ENCODE data around the gene HOXC9. TPM values are rescaled to one million over a fixed set of nuclear protein-coding genes. Genes with fewer than 3 reads are reported as not detected.

HOXC9 gene
- total RNA-seq, 1 donor from 2014 or later: not detected

DNA sequence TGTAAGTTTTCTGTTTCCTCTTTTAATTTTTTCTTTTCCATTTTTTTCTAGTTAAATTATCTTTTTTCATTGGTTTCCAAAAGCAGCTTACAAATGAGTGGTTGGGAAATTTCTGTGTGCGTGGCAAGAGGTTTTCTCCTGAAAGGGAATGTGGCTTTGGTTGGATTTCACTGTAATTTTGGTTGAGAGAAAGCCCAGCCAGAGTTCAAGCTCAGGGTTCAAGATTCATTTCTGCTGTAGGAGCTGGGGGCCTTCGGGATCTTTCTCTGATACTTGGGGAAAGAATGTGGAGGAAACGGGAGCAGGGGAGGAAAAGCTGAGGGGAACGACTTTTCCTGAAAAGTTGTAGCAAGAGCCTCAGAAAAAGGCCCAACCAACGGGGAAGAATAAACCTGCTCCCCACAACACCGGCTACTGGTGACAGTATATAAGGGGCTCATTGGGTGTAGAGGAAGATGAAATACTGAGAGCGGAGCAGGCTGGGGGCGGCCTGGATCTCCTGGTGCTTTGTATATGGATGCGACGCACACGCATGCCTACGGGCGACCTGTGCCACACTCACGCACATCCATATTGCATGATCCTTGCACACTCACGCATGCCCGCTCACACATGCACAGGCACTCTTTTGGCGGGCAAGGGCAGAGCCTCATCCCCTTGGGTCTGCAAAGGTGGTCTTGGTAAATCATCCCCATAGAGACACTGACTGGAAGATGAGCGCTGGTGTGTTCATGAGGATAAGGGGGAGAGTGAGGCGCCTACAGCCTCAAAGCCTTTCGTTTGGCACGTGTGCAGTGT lies 13.1 kb upstream of the HOXC9 start:
- DNase-seq (ENCODE audit: low spot score in 2 of 2): no peak
- no peak for FAIRE-seq

- DNase-seq (ENCODE audit: low spot score in 2 of 2) (no peak), FAIRE-seq (no peak)
Measured at GRCh38 chr12:53987787-53988230, 12.2 kb upstream of the HOXC9 start.

GRCh38 chr12:53988541-53989226 lies 11.3 kb upstream of the HOXC9 start:
- DNase-seq (ENCODE audit: low spot score in 2 of 2): no peak
- FAIRE-seq: no peak

GRCh38 chr12:53989227-53990113 lies 10.5 kb upstream of the HOXC9 start:
- DNase-seq (ENCODE audit: low spot score in 2 of 2): no peak
- FAIRE-seq: no peak

DNA sequence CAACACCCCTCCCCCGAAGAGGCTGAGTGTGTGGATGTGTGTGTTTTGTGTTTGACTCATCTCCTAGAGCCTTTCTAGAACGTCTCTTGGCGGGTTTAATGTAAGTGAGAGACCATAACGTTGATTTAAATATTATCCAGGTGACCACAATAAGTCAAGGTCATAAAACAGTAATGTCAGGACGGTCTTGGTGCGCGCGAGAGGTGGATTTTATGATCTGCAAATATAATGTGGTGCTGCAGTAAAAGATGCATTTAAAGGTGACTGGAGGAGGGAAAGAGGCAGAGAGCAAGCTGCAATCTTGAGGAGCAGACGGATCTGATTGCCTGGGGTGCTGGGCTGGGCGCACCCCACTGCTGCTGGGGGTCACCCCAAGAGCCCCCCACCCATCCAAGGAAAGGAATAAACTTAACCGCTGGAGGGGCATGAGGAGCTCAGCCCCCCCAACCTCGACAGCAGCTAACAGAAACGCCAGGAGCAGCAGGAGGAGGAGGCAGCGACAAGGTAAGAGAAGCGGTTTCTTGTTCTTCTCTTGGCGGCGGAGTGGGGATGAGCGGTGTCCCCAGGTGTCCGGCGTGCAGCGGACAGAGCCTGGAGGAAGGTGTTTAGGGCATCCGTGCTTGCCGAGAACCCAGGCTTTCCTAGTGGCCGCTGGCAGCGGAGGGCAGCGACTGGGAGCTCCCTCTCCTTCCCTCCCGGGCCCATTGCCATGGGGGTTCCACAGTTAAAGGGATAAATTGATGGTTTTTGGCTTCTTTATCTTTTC lies 9.5 kb upstream of the HOXC9 start:
- FAIRE-seq: no peak
- DNase-seq (ENCODE audit: low spot score in 2 of 2): no peak

DNA sequence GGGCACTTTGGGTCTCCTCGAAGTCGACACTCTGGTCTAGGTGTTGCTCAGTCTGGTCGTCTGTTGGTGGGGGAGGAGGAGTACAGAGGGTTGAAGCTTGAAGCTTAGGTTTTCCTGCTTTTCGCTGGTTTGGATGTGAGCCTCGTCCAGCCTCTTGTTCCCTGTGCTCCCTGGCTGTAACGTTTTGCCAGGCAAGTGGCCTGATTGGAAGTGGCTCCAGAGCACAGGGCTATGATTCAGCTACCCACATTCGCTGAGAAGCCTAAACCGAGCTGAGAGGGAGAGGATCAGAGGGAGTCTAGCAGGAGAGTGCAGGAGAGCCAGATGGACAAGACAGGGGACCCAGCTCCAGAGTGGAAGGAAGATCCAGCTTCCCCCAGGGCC lies 8.9 kb upstream of the HOXC9 start:
- no peak for FAIRE-seq
- no peak for DNase-seq (ENCODE audit: low spot score in 2 of 2)

DNA sequence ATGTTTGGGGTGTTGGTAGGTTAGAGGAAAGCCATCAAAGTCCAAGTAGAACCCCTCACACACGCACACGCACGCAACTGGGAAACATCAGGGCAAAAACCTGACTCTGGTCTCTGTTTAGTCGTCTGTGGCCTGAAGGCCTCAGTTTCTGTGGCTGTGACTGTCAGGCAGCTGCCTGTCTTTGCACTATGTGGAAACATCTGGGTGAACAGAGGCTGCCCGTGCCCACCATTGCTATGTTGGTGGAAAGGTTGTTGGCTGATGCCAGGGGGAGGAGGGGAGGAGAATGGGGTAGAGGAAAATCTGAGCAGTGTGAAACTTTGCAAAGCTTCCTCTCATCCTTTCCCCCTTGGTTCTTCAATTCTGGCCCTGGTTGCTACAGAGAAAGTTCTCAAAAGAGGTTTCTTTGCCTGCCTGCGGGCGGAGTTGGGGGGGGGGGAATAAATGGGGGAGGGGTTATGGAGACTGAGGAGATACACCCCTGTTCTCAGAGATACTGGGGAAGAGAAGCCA lies 7.5 kb upstream of the HOXC9 start:
- FAIRE-seq: no peak

GRCh38 chr12:53993162-53994008 lies 6.6 kb upstream of the HOXC9 start:
- no peak for FAIRE-seq
- no peak for DNase-seq (ENCODE audit: low spot score in 2 of 2)

More for the DNA sequence above, 7.5 kb upstream of the HOXC9 start:
- DNase-seq (ENCODE audit: low spot score in 2 of 2): no peak

GRCh38 chr12:53994009-53994263 lies 6.0 kb upstream of the HOXC9 start:
- no peak for DNase-seq (ENCODE audit: low spot score in 2 of 2)
- no peak for FAIRE-seq

- no peak for DNase-seq (ENCODE audit: low spot score in 2 of 2)
- no peak for FAIRE-seq
Measured at GRCh38 chr12:53994264-53995001, 5.5 kb upstream of the HOXC9 start.

GRCh38 chr12:53995002-53995377 lies 5.0 kb upstream of the HOXC9 start:
- DNase-seq (ENCODE audit: low spot score in 2 of 2): no peak
- FAIRE-seq: no peak

DNA sequence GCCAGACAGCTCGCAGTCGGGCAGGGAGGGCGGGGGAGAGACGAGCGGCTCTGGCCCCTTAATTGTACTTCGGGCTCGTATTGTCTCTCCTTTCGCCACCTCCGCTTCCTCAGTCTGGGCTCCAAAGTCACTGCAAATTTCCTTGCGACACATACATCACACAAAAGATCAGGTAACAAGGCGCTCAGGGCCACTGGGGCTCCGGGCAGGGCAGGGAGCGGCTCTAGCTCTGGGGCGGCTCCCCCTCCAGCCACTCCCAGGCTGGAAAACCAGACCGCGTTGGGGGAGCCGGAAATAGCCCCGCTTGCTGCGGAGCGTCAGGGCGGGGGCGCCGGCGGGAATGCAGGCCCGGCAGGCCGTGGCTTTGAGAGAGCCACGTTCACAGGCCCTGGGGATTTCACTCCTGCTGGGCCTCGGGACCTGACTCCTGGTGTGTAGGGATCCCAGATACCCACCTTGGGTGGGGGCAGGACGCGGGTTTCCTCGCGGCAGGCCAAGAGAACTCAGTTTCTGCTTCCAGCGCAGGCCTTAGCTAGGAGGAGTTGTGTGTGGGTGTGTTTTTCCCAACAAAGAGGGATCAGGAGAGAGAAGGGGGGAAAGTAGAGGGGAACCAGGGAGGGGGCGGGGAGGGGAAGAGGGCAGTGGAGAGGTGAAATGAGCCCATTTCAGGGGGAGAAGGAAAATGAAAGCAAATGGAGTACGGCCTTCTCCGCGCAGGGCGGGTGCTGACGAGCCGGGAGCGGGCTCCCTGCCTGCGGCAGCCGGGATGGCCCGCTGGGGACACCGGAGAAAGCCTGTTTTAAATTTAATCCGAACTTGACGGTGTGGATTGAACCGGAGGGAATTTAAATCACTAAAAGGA lies 4.4 kb upstream of the HOXC9 start:
- FAIRE-seq (no peak), DNase-seq (ENCODE audit: low spot score in 2 of 2) (peak in 1 of 2 donors; percentile 46)

GRCh38 chr12:53996240-53997203 lies 3.4 kb upstream of the HOXC9 start:
- DNase-seq (ENCODE audit: low spot score in 2 of 2): no peak
- no peak for FAIRE-seq

DNA sequence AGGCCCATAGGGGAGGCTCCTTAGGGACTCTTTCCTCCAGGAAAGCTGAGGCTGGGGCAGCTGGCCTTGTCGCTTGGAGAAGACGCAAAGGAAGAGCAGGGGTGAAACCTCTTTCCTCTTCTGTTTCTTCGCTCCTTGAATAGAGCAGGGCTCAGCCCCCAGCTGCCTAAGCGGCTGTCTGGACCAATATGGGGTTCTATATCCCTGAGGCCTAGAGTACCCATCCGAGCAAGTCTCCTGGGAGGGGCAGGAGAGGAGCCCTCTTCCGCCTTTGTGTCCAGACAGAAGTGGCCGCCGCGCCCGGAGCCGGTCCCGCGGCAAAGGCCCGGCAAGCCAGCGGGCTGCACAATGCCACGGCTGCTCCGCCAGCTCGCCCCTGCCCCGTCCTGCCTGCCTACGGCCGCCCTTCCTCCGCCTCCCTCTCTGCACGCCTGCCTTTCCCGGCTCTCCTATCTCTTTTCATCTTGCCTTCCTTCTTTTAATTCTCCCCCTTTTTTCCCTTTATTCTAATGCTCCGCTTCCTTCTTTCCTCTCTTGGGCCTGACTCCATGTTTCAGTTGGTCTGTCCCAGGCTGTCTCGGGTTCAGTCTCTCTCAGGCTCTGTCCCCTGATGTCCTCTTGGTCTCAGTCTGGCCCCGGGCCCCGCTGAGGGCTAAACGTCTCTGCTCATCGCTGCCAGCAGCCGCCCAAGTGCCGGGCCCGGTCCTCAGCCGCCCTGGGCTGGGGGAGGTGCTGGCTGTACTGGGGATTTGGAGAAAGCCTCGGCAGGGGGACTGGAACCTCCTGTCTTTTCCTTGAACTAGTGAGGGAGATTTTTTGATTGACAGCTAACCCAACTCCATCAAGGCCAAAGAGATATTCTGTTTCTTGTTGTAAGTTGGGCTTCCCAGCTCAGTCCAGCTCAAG lies 2.5 kb upstream of the HOXC9 start:
- DNase-seq (ENCODE audit: low spot score in 2 of 2) (no peak), FAIRE-seq (no peak)

- FAIRE-seq: no peak
- no peak for DNase-seq (ENCODE audit: low spot score in 2 of 2)
Measured at GRCh38 chr12:53998110-53998899, 1.7 kb upstream of the HOXC9 start.

Data from frontal cortex (tissue), 4 donors.